GM19438 (cell line): ENCODE measurements around the gene PNPO.
A peak's percentile ranks its signal among the peaks of the same experiment; 100 is the strongest.
"Not testable (repeated sequence)": the region's sequence is repeated elsewhere in the genome, so short reads cannot be mapped to it uniquely, and the experiment has no call there.

ENCODE experiments used
- ATAC-seq: cut with Tn5 transposase; IDR thresholded peaks from one replicate; pipeline ENCODE4 v1.9.1; 2021; ENCODE audit warnings: low read depth; ENCODE audit not compliant: unreplicated experiment

PNPO gene

GRCh38 chr17:47970725-47971499 is 29.5 kb downstream of the PNPO start, which contains the start of gene CDK5RAP3:
Gene CDK5RAP3, plus strand, starts transcription at chr17:47971113. Its CDS starts 34 bp downstream, at chr17:47971147.
- peak; percentile 93 for ATAC-seq

GRCh38 chr17:47973541-47973940 is 32.2 kb downstream of the PNPO start:
- ATAC-seq, result no peak

- ATAC-seq, result no peak
These were observed 33.9 kb downstream of the PNPO start for GRCh38 chr17:47975189-47975822.

- ATAC-seq, result no peak
These were observed 34.4 kb downstream of the PNPO start for GRCh38 chr17:47975823-47976205.

- no peak for ATAC-seq
These were observed 37.0 kb downstream of the PNPO start for GRCh38 chr17:47978324-47978723.

- no peak for ATAC-seq
These were observed 39.2 kb downstream of the PNPO start for GRCh38 chr17:47980541-47980940.

- no peak for ATAC-seq
These were observed 40.1 kb downstream of the PNPO start for GRCh38 chr17:47981462-47981861.

- ATAC-seq, result no peak
These were observed 40.8 kb downstream of the PNPO start for GRCh38 chr17:47982091-47982617.

GRCh38 chr17:47982645-47983390 is 41.4 kb downstream of the PNPO start:
- no peak for ATAC-seq

GRCh38 chr17:47983492-47984223 is 42.3 kb downstream of the PNPO start:
- ATAC-seq, result no peak

GRCh38 chr17:47986520-47986919 is 45.1 kb downstream of the PNPO start:
- no peak for ATAC-seq

- ATAC-seq, result no peak
These were observed 46.0 kb downstream of the PNPO start for GRCh38 chr17:47987240-47987835.

GRCh38 chr17:47988445-47988844 is 47.1 kb downstream of the PNPO start:
- ATAC-seq, result not testable (repeated sequence)

- ATAC-seq, result no peak
These were observed 47.8 kb downstream of the PNPO start for GRCh38 chr17:47989159-47989558.

GRCh38 chr17:47989700-47990099 is 48.3 kb downstream of the PNPO start:
- ATAC-seq, result no peak

GRCh38 chr17:47990962-47991731 is 49.8 kb downstream of the PNPO start:
- no peak for ATAC-seq

- ATAC-seq, result no peak
These were observed 50.8 kb downstream of the PNPO start for GRCh38 chr17:47992216-47992615.

GRCh38 chr17:47993031-47993564 is 51.7 kb downstream of the PNPO start:
- no peak for ATAC-seq

- no peak for ATAC-seq
These were observed 52.6 kb downstream of the PNPO start for GRCh38 chr17:47993964-47994363.
